Adrenal gland (tissue), 12 donors: ENCODE measurements around the gene LY6G6F. TPM values are rescaled to one million over a fixed set of nuclear protein-coding genes. Genes with fewer than 3 reads are reported as not detected.
"Not testable (repeated sequence)": the region's sequence is repeated elsewhere in the genome, so short reads cannot be mapped to it uniquely, and the experiment has no call there.

Source experiments
- DNase-seq, 7 donors: peaks; one replicate each; pipeline ENCODE4 v3.0.0-alpha.2; 2019 to 2020
- H3K27ac ChIP-seq, 5 donors: fragments of 200-600 bp; sonication (generic) in 4 of 5; 1 replicate in 3 of 5; 2 replicates in 2 of 5; pipeline versions ENCODE4 v1.5.1 to v1.8.0; 2016 to 2020; ENCODE audit warnings: mild to moderate bottlenecking in 1 of 5
- H3K27me3 ChIP-seq: fragments of 200-600 bp; 2 replicates; pipeline ENCODE4 v1.8.0; 2021
- H3K36me3 ChIP-seq, 2 donors: fragments of 200-600 bp; replicated peaks in 1 of 2; 1 replicate in 1 of 2; 2 replicates in 1 of 2; pipeline versions ENCODE4 v1.5.1 to v1.8.0; 2018 to 2022
- H3K4me1 ChIP-seq, 2 donors: fragments of 200-600 bp; replicated peaks in 1 of 2; 1 replicate in 1 of 2; 2 replicates in 1 of 2; pipeline versions ENCODE4 v1.5.1 to v1.8.0; 2018 to 2021
- H3K4me3 ChIP-seq, 4 donors: fragments of 200-600 bp; sonication (generic) in 3 of 4; one replicate each; pipeline ENCODE4 v1.5.1; 2016 to 2018
- H3K9me3 ChIP-seq, 3 donors: fragments of 200-600 bp; sonication (generic) in 1 of 3; replicated peaks in 1 of 3; 1 replicate in 2 of 3; 2 replicates in 1 of 3; pipeline versions ENCODE4 v1.5.1 to v1.8.0; 2016 to 2021
- CTCF ChIP-seq, 6 experiments: fragments of 450-650 bp in 4 of 6; fragments of 200-600 bp in 2 of 6; sonication (generic) in 1 of 6; IDR thresholded peaks; 1 replicate in 5 of 6; 2 replicates in 1 of 6; pipeline versions ENCODE4 v1.5.1 to v1.8.0; 2016 to 2021; ENCODE audit warnings: antibody characterized with exemption in 6 of 6, mild to moderate bottlenecking in 2 of 6, moderate library complexity in 1 of 6
- POLR2A ChIP-seq, 2 donors: fragments of 450-650 bp; IDR thresholded peaks; one replicate each; pipeline ENCODE4 v1.6.1; 2017; ENCODE audit warnings: antibody characterized with exemption in 2 of 2, mild to moderate bottlenecking in 2 of 2, moderate library complexity in 1 of 2
- WGBS, 4 donors: extraction: QIAGEN DNeasy Blood & Tissue Kit in 2 of 4; methylation state at CpG; one replicate each; pipeline versions ENCODE4 v1.1.5 to v1.1.7; 2013 to 2017; 5-methylcytosine and 5-hydroxymethylcytosine counted together
- intact Hi-C, 2 donors: fragments of 100-400 bp; cut with DNase I; formaldehyde crosslinking; loops; one replicate each; pipeline versions ENCODE4 v1.14.1 to v1.15.0; 2022 to 2023
- polyA plus RNA-seq, 3 donors: library from polyadenylated mRNA; stranded (reverse); fragments of 200-250 nt in 2 of 3; fragments of 350-450 nt in 1 of 3; fragmentation: Illumina TruSeq in 1 of 3; extraction: RNeasy Lipid Tissue Mini Kit (QIAGEN cat#74804) in 1 of 3; gene quantifications; one replicate each; pipeline ENCODE4 v1.2.3, GENCODE V29; 2013 to 2014
- total RNA-seq, 9 donors: library from RNA; depleted of rRNA in 4 of 9; stranded (reverse); fragments of >200 nt in 4 of 9; fragments of 120-200 nt in 1 of 9; fragmentation: NEBNext Ultra II Directional in 1 of 9; extraction: Animal tissue kit (Norgen Biotek cat#: 25700) in 1 of 9; gene quantifications; one replicate each; pipeline versions ENCODE4 v1.1.0 to v1.2.4, GENCODE V29; 2013 to 2023
- donor health status: healthy with polysubstance abuse.
- donor health status: Bipolar disorder and iron deficiency.
- donor health status: DM: yes; HTN: yes; CAD: no.
- donor health status: DM: no; HTN: no; CAD: no.
- donor health status: DM: no; HTN: no; CAD: no.
- donor health status: DM: yes; HTN: yes; CAD: no.

LY6G6F gene
- total and polyA plus RNA-seq, 12 donors = 0.44 TPM; not detected in 11

GRCh38 chr6:31707701-31708100 lies 1.0 kb downstream of the LY6G6F start:
- Histone ChIP-seq H3K4me3 (no peak overlapping the region), H3K9me3 (no peaks in the 10 kb centered on the region), H3K27me3 (no peaks in the 10 kb centered on the region), H3K36me3 (no peaks in the 10 kb centered on the region), H3K27ac (no peak overlapping the region), H3K4me1 (peaks cover 0 to 6% of the 10 kb centered on the region in 2 donors)
- no peak for TF ChIP-seq CTCF (IDR thresholded peaks at IDR 0.05)
- TF ChIP-seq POLR2A (IDR thresholded peaks at IDR 0.05) = no peak
- intact Hi-C loops = no loop called here
- WGBS, 4 donors = 80 to 92% (median 87%) methylated on average over 1 to 10 of the region's 10 CpGs
- DNase-seq = no peak

GRCh38 chr6:31708224-31708623 lies 1.6 kb downstream of the LY6G6F start:
- intact Hi-C loops = no loop called here
- no peak for DNase-seq
- no peaks in the 10 kb centered on the region for H3K36me3 ChIP-seq

GRCh38 chr6:31709157-31709556 lies 2.5 kb downstream of the LY6G6F start:
- WGBS, 4 donors = 79 to 94% (median 86%) methylated on average over 10 to 11 of the region's 11 CpGs
- DNase-seq, H3K27ac ChIP-seq, H3K4me1 ChIP-seq, intact Hi-C loops, H3K36me3 ChIP-seq, H3K4me3 ChIP-seq, H3K27me3 ChIP-seq, H3K9me3 ChIP-seq: not testable (repeated sequence)

More at GRCh38 chr6:31708224-31708623, 1.6 kb downstream of the LY6G6F start:
- Histone ChIP-seq H3K27me3 (no peaks in the 10 kb centered on the region), H3K27ac (no peak overlapping the region), H3K9me3 (no peaks in the 10 kb centered on the region), H3K4me1 (peaks cover 0 to 6% of the 10 kb centered on the region in 2 donors), H3K4me3 (no peak overlapping the region)
- WGBS, 4 donors = 86 to 92% (median 90%) methylated on average over 3 of the region's 3 CpGs
- TF ChIP-seq CTCF (IDR thresholded peaks at IDR 0.05) = no peak
- TF ChIP-seq POLR2A (IDR thresholded peaks at IDR 0.05) = no peak

- Histone ChIP-seq H3K9me3 (no peaks in the 10 kb centered on the region), H3K4me3 (no peak overlapping the region), H3K27ac (no peak overlapping the region), H3K36me3 (no peaks in the 10 kb centered on the region), H3K27me3 (no peaks in the 10 kb centered on the region), H3K4me1 (no peaks in the 10 kb centered on the region)
- no peak for DNase-seq
- WGBS, 4 donors = 55 to 65% (median 62%) methylated on average over 5 of the region's 5 CpGs
- TF ChIP-seq CTCF (IDR thresholded peaks at IDR 0.05) (no peak), POLR2A (IDR thresholded peaks at IDR 0.05) (no peak)
- intact Hi-C loops = no loop called here
These were observed 4.0 kb downstream of the LY6G6F start for GRCh38 chr6:31710523-31711219.

GRCh38 chr6:31711233-31711632 lies 4.6 kb downstream of the LY6G6F start:
- Histone ChIP-seq H3K4me1 (no peaks in the 10 kb centered on the region), H3K36me3 (no peaks in the 10 kb centered on the region), H3K27me3 (no peaks in the 10 kb centered on the region), H3K27ac (no peak overlapping the region), H3K4me3 (no peak overlapping the region), H3K9me3 (no peaks in the 10 kb centered on the region)
- TF ChIP-seq POLR2A (IDR thresholded peaks at IDR 0.05) (no peak), CTCF (IDR thresholded peaks at IDR 0.05) (no peak)
- no peak for DNase-seq
- intact Hi-C loops = no loop called here
- WGBS, 4 donors = 39 to 57% (median 54%) methylated on average over 5 to 8 of the region's 8 CpGs
